H7 (cell line): ENCODE results near the gene HOXD4. TPM values are rescaled to one million over a fixed set of nuclear protein-coding genes. Genes with fewer than 3 reads are reported as not detected.

Experiments used
- DNase-seq: peaks from one replicate; pipeline ENCODE4 v3.0.0; 2012
- H3K27me3 ChIP-seq: 2 replicates; pipeline ENCODE4 v1.6.0; 2011; ENCODE audit warnings: mild to moderate bottlenecking, low read length; ENCODE audit not compliant: control insufficient read depth, insufficient read depth
- H3K36me3 ChIP-seq: replicated peaks from 2 replicates; pipeline ENCODE4 v1.5.1; 2011; ENCODE audit warnings: low read length; ENCODE audit not compliant: control insufficient read depth, insufficient read depth
- H3K4me3 ChIP-seq: 2 replicates; pipeline ENCODE4 v1.5.1; 2011; ENCODE audit warnings: low read depth, mild to moderate bottlenecking, control low read depth, low read length, moderate library complexity; ENCODE audit not compliant: insufficient read depth
- total RNA-seq: library from RNA; depleted of rRNA; stranded (reverse); fragments of >200 nt; shearing (Covaris generic); gene quantifications from 2 replicates; pipeline ENCODE4 v1.2.3, GENCODE V29; 2014

HOXD4 gene
- total RNA-seq, 1 experiment from 2014 or later = not detected

DNA sequence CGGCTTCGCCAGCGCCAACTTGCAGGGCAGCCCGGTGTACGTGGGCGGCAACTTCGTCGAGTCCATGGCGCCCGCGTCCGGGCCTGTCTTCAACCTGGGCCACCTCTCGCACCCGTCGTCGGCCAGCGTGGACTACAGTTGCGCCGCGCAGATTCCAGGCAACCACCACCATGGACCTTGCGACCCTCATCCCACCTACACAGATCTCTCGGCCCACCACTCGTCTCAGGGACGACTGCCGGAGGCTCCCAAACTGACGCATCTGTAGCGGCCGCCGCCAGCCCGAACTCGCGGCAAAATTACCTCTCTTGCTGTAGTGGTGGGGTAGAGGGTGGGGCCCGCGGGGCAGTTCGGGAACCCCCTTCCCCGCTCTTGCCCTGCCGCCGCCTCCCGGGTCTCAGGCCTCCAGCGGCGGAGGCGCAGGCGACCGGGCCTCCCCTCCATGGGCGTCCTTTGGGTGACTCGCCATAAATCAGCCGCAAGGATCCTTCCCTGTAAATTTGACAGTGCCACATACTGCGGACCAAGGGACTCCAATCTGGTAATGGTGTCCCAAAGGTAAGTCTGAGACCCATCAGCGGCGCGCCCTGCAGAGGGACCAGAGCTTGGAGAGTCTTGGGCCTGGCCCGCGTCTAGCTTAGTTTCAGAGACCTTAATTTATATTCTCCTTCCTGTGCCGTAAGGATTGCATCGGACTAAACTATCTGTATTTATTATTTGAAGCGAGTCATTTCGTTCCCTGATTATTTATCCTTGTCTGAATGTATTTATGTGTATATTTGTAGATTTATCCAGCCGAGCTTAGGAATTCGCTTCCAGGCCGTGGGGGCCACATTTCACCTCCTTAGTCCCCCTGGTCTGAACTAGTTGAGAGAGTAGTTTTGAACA lies 20.9 kb downstream of the HOXD4 start:
- Histone ChIP-seq H3K27me3 (peaks cover 100% of the 10 kb centered on the region), H3K36me3 (no peaks in the 10 kb centered on the region), H3K4me3 (peak overlapping the region; percentile 28)
- peak; percentile 66 for DNase-seq

DNA sequence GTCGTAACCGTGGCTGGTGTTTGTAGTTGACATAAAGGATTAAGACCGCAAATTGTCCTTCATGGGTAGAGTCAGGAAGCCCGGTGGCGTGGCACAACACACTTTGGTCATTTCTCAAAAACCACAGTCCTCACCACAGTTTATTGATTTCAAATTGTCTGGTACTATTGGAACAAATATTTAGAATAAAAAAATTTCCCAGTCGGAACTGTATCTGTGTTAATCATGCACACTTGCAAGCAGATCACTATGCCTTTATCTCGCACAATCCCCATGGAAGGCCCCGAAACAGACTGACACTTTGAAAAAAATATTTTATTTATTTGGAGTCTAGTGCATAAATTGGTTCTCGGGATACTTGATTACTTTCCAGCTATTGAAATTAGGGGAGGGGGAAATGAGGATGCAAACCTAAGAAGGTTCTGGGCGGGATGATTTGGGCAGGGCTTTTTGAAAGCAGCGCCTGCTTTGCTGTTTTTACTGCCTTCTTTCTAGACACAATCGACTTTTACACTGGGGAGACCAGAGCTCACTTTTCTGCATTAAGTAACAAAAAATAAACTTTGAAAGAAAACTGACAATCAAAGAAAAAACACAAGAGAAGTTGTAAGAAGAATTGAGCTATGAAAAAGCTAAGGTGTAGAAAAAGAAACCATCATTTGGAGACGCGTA lies 21.7 kb downstream of the HOXD4 start:
- Histone ChIP-seq H3K27me3 (peaks cover 100% of the 10 kb centered on the region), H3K4me3 (no peak overlapping the region), H3K36me3 (no peaks in the 10 kb centered on the region)
- no peak for DNase-seq

DNA sequence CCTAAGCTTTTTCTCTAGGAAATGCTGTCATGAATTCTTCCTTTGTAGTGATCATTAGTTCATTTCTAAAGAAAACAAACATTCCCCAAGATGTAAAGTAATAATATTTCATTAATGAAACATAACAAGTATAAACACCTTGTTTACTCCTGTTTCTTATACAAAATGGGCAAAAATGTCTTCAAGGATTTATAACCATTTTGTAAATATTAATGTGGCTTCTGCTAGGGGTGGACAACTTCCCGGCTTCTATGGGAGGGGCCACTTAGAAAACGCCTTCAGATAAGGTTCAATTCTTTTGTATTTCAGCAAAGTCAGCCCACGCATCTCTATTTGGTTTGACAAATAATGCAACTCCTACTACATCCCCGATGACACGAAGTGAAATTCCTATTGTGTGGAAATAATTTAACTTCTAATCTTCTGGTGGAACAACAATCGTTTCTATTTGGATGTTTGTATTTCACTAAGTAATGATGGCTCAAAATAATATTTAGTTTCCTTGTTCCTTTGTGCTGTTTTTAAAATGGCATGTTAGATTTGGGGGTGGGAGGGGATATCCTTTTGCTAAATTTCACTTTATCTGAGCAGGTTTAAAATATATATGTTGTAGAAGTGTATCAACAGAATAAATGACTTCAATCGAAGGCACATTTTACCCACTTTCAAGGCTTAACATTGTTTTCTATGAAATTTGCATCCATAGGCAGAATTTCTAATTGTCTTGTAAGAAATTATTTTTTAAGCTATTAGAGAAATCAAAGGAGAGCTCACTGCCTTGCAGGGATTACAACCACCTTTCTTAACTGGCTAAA lies 22.4 kb downstream of the HOXD4 start:
- Histone ChIP-seq H3K4me3 (no peak overlapping the region), H3K36me3 (no peaks in the 10 kb centered on the region), H3K27me3 (peaks cover 100% of the 10 kb centered on the region)
- DNase-seq = no peak

DNA sequence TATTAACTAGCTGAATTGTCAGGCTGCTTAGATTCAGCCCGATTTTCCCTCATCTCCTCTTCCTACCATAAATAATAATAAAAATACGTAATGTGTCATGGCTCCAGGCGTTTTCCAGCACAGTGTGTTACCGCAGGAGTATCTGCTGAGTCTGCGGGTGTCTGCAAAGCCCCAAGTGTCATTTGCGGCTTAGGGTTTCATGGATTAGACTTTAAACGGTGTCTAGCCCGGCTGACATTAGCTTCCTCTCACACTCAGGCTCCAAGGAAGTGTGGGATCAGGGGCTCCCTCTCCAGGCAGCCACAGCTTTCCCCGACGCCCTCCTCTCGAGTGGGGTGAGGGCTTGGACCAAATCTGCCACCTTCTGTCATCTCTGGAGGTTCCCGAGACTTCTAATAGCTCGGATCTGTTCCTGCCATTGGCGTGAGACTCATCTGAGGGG lies 23.1 kb downstream of the HOXD4 start:
- Histone ChIP-seq H3K4me3 (no peak overlapping the region), H3K36me3 (no peaks in the 10 kb centered on the region), H3K27me3 (peaks cover 100% of the 10 kb centered on the region)
- peak; percentile 54 for DNase-seq

DNA sequence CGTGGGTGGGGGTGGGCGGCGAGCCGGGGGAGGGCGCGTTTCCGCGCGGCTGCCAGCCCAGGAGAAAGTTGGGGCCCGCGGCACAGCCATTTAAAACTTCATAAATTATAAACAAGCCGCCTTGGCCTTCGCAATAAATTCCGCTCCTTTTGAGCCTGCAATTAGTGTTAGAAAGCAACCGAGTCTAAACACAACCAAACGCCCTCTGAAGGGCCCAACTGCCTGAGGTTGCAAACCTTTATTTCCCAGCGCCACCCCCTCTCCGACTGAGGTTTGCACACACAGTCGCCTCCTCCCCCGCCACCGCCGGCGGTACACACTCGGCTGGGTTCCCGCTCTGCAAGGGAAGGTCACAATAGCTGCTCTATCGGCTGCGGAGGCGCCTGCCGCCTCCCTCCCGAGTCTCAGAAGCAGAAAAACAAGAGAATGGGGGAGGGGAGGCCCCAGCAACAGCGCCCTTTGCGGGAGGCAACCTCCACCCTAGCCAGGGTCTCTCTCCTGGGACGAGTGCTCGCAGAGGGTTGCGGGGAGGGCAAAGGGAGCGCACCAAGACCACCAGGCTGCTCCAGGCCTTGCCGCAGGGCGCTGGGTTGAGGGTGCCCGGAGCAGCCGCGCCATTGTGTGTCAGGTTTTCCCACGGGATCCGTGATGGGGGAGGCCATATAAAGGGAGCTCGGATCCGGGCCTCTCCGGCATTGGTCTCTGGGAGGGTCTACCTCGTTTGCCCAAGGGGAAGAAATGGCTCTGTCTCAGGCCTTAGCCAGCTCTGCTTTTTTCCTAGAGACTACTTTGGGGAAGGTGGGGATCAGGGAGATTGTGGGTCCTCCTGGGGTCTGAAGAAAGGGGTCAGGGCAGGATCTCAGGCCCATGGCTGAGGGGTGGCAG lies 23.7 kb downstream of the HOXD4 start:
- Histone ChIP-seq H3K36me3 (no peaks in the 10 kb centered on the region), H3K27me3 (peaks cover 100% of the 10 kb centered on the region), H3K4me3 (peak overlapping the region; percentile 25; the same call in 1 of the 2 replicates)
- DNase-seq = peak; percentile 89

DNA sequence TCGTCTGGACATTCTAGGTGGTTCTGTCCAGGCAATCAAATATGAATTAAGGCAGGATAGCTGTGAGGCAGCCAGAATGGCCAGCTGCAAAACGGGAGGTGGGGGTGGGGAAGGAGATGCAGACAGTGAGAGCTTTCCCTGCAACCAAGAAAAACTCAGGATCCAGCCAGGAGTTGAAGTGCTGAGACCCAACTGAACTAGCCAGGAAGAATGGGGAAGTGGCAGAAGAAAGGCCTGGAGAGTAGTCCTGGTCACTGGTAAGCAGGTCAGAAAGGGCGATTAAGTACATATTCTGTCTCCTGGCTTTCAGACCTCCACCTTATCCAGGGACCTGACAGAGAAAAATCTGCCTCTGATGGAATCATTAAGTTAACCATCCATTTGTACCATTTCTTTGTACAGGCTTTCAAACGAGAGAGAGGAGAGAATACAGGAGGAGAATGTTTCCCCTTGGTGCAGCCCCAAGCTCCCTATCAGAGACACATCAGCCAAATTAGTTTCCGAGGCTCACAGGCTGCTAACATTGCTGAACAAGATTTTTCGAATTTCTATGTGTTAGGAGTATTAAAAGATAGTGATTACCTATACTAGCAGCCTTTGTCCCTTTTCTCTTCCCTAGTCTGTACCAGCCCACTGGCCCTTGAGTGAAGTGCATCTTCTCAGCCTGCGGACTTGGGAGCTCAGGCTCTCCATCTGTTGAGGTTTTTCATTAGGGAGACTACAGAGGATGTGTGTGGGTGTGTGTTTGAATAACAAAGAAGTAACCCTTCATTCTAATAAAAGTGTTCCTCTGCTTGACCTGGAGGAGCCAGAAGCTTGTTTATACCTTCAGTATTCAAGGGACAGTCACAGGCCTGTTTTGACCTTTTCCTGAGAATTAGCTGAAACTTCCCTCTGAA lies 24.6 kb downstream of the HOXD4 start:
- H3K4me3 ChIP-seq = no peak overlapping the region
- H3K36me3 ChIP-seq = no peaks in the 10 kb centered on the region
- H3K27me3 ChIP-seq = peaks cover 100% of the 10 kb centered on the region
- DNase-seq = peak; percentile 66

DNA sequence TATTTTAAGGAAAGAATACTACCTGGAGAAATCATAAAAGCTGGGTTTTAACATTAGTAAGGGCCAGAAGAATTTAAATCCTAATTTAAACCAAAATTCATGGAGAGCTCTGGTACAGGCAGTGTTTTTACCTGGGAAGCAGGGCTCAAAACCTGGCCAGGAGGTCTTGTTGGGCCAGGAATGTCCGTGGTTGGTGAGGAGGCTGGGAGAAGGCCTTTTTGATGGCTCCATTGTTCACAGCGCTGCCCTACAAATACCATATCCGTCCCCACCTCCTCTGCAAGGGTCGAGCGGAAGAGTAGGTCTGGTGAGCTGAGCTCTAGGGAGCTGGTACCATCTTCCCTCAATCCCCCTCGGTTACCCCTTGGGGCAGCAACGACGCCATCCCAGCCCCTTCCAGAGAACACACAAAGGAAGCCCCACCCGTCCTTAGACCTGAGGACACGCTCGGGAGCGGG lies 26.3 kb downstream of the HOXD4 start:
- Histone ChIP-seq H3K36me3 (no peaks in the 10 kb centered on the region), H3K4me3 (peak overlapping the region; percentile 30), H3K27me3 (peaks cover 99% of the 10 kb centered on the region)
- peak; percentile 87 for DNase-seq

DNA sequence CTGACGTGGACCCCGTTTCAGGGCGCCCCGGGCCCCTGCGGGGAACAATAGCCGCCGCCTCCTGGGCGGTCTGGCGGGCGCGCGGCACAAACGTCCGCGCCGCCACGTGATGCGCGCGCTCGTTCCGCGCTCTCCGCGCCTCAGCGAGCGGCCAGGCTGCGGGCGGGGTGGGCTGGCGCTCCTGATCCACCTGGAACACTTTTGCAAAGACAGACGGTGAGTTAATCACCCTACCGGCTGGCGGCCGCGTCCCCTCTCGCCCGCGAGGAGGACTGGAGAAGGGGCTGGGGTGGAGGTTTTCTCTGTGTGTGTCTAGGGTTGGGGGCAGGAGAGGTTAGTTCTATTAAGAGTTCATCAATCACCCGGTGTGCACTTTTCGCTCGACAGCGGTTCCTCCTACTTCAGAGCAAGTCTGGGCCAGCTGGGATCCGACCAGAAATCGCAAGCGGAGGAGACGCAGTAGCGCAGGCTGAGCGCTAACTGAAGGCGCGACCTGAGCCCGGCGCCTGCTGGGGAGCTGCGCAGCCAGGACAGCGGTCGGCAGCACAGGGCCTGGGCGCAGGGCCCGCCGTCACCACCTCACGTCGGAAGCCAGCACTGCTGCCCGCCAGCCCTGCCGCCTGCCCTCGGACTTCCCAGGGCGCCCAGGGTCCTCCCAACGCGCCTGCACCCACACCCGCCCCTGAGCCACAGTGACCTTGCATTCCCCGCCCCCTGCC lies 26.8 kb downstream of the HOXD4 start:
- Histone ChIP-seq H3K36me3 (no peaks in the 10 kb centered on the region), H3K27me3 (peaks cover 99% of the 10 kb centered on the region), H3K4me3 (peak overlapping the region; percentile 30)
- peak; percentile 87 for DNase-seq

DNA sequence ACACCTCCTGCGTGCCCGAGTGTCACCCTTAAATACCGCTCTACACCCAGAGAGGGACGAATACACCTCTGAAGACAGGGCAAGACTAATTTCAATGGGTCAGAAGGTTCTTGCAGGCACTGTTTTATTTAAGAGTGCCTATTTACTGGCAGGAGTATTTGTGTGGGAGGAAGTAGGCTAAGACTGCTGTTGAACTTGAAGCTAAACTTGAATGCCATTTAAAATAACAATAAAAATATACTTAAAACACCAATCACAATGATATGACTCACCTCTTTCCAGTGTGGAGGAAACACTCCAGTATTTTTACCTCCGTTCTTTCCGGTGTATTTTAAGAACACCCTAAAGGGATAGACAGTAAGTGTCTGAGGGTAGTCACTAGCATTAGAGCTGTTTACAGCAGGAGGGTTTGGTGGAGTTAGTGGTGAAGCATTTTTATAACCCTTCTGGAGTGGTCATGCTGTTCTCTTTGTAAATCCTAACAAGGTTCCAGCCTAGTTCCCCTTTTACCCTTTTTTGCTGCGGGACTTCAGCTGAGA lies 27.5 kb downstream of the HOXD4 start:
- peaks cover 96% of the 10 kb centered on the region for H3K27me3 ChIP-seq
- H3K36me3 ChIP-seq = no peaks in the 10 kb centered on the region
- peak overlapping the region; percentile 30 for H3K4me3 ChIP-seq
- DNase-seq = no peak

DNA sequence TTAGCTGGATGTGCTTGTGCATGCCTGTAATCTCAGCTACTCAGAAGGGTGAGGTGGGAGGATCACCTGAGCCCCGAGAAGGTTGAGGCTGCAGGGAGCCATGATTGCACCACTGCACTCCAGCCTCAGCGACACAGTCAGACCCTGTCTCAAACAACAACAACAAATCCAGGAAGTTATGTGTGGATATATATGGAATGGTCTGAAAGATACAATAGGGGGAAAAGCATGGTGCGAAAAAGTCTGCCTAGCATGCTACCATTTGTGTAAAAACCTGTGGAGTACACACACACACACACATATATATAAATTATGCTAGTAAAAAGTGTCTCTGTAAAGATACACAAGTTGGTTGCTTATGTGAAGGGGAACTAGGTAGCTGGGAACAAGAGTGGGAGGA lies 30.2 kb downstream of the HOXD4 start:
- H3K36me3 ChIP-seq = no peaks in the 10 kb centered on the region
- H3K4me3 ChIP-seq = no peak overlapping the region
- H3K27me3 ChIP-seq = peaks cover 93% of the 10 kb centered on the region
- DNase-seq = no peak

DNA sequence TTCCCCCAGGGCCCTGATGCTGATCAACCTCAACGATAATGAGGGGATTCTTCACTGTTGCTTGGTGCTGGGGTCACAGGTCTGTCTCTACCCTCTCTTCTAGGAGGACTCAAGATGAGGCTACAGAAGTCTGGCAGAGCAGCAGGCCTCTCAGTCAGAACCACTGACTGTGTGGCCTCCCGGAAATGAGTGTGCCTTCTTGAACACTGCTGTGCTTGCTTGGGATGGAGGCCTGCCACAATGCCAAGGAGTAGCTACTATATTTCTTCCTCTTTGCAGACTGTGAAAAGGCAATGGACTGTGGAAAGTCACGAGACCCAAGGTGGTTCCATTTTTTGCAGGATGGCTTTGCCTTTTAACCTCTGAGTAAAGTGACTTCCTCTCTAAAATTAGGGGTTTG lies 31.3 kb downstream of the HOXD4 start:
- DNase-seq = no peak
- Histone ChIP-seq H3K27me3 (peaks cover 92% of the 10 kb centered on the region), H3K36me3 (no peaks in the 10 kb centered on the region), H3K4me3 (no peak overlapping the region)

DNA sequence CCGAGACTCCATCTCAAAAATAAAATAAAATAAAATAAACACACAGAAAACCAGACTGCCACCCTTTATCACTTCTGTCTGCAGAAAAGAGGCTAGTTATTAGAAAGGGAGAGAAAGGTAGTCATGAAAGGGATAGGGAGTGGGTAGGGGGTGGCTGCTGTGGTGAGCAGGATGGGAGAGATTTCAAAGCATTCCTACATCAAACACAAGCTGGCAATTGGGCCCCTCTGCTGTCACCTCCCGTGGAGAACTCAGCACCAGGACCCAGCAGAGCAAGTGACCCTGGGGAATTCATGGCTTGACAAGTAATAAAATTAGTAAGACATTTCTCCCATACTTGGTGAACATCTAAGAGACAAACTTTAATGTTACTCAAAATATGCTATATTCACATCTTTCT lies 33.4 kb downstream of the HOXD4 start:
- H3K27me3 ChIP-seq = peaks cover 91% of the 10 kb centered on the region
- no peak for DNase-seq
- H3K4me3 ChIP-seq = no peak overlapping the region
- no peaks in the 10 kb centered on the region for H3K36me3 ChIP-seq
